HepG2 (cell line): ENCODE measurements around the gene RRBP1. TPM values are rescaled to one million over a fixed set of nuclear protein-coding genes. Genes with fewer than 3 reads are reported as not detected.

ENCODE experiments used
- ARHGAP35 ChIP-seq: sonication (generic); formaldehyde crosslinking; IDR thresholded peaks from 2 replicates; pipeline ENCODE4 v1.9.0; 2022; ENCODE audit warnings: mild to moderate bottlenecking, inconsistent platforms, moderate library complexity, missing genetic modification reagents, borderline replicate concordance
- CHD2 ChIP-seq: IDR thresholded peaks from 2 replicates; pipeline ENCODE4 v1.6.1; 2011; ENCODE audit warnings: low read depth, low read length, improper control_type of control experiment
- FOXA3 ChIP-seq: IDR thresholded peaks from 2 replicates; pipeline ENCODE4 v1.6.1; 2016; ENCODE audit warnings: missing genetic modification reagents, missing compliant biosample characterization
- HOXA7 ChIP-seq: sonication (generic); formaldehyde crosslinking; IDR thresholded peaks from 2 replicates; pipeline ENCODE4 v1.8.1; 2022; ENCODE audit warnings: mild to moderate bottlenecking, missing genetic modification reagents, moderate library complexity
- MAFK ChIP-seq, 2 experiments: IDR thresholded peaks in 1 of 2; conservative IDR thresholded peaks in 1 of 2; 2 replicates each; pipeline ENCODE4 v1.6.1; 2011; ENCODE audit warnings: improper control_type of control experiment in 2 of 2, low read length in 2 of 2
- PHF8 ChIP-seq: sonication (generic); formaldehyde crosslinking; IDR thresholded peaks from 2 replicates; pipeline ENCODE4 v1.5.0; 2020; ENCODE audit warnings: missing genetic modification reagents
- POLR2A ChIP-seq, 2 experiments: IDR thresholded peaks; 2 replicates each; pipeline ENCODE4 v1.6.1; 2011; ENCODE audit warnings: low read depth in 2 of 2, low read length in 2 of 2, mild to moderate bottlenecking in 1 of 2, moderate library complexity in 1 of 2; ENCODE audit not compliant: insufficient read depth in 1 of 2
- SRSF4 ChIP-seq: fragments of 200-400 bp; formaldehyde crosslinking; IDR thresholded peaks from one replicate; pipeline ENCODE4 v1.6.1; 2018; ENCODE audit warnings: mild to moderate bottlenecking, low read depth, low read length, moderate library complexity; ENCODE audit not compliant: poor library complexity, severe bottlenecking
- THAP11 ChIP-seq: IDR thresholded peaks from 2 replicates; pipeline ENCODE4 v1.6.1; 2016; ENCODE audit warnings: missing biosample characterization, missing genetic modification reagents
- ZBTB10 ChIP-seq: sonication (generic); formaldehyde crosslinking; IDR thresholded peaks from 2 replicates; pipeline ENCODE4 v1.4.0; 2020; ENCODE audit warnings: missing genetic modification reagents, borderline replicate concordance
- ZBTB49 ChIP-seq: sonication (generic); formaldehyde crosslinking; IDR thresholded peaks from 2 replicates; pipeline ENCODE4 v1.4.0; 2020; ENCODE audit warnings: missing genetic modification reagents, borderline replicate concordance
- ZFP37 ChIP-seq: sonication (generic); formaldehyde crosslinking; IDR thresholded peaks from 2 replicates; pipeline ENCODE4 v1.4.0; 2020; ENCODE audit warnings: missing genetic modification reagents, borderline replicate concordance
- ZNF296 ChIP-seq: sonication (generic); formaldehyde crosslinking; conservative IDR thresholded peaks from 2 replicates; pipeline ENCODE4 v1.5.0; 2020; ENCODE audit warnings: mild to moderate bottlenecking, missing genetic modification reagents
- ZNF740 ChIP-seq: sonication (generic); formaldehyde crosslinking; IDR thresholded peaks from 2 replicates; pipeline ENCODE4 v1.4.0; 2020; ENCODE audit warnings: missing genetic modification reagents
- ZNF839 ChIP-seq: sonication (generic); formaldehyde crosslinking; IDR thresholded peaks from 2 replicates; pipeline ENCODE4 v1.4.0; 2020; ENCODE audit warnings: missing genetic modification reagents, mild to moderate bottlenecking, borderline replicate concordance
- ZSCAN21 ChIP-seq: sonication (generic); formaldehyde crosslinking; IDR thresholded peaks from 2 replicates; pipeline ENCODE4 v1.8.0; 2022; ENCODE audit warnings: mild to moderate bottlenecking, missing genetic modification reagents, moderate library complexity, borderline replicate concordance
- polyA plus RNA-seq, 8 experiments: library from polyadenylated mRNA; depleted of rRNA in 3 of 8; stranded (reverse) in 7 of 8; unstranded in 1 of 8; fragments of >200 nt; fragmentation: Illumina TruSeq in 4 of 8; extraction: Trizol in 4 of 8; gene quantifications; 2 replicates each; pipeline versions ENCODE4 v1.2.1 to v1.2.3, GENCODE V29; 2011 to 2016; ENCODE audit warnings: low read depth in 4 of 8, missing spikeins in 1 of 8, mixed read lengths in 1 of 8; ENCODE audit not compliant: insufficient read depth in 1 of 8
- total RNA-seq, 5 experiments: library from RNA; depleted of rRNA; stranded (reverse); fragments of >200 nt; fragmentation: Illumina TruSeq; extraction: Trizol; gene quantifications; 2 replicates each; pipeline ENCODE4 v1.2.3, GENCODE V29; 2016; ENCODE audit warnings: low read depth in 1 of 5
- TF ChIP-seq, protein P1 (sequence below): sonication (generic); formaldehyde crosslinking; IDR thresholded peaks from 2 replicates; pipeline ENCODE4 v1.4.0; 2020; ENCODE audit warnings: missing genetic modification reagents; ENCODE audit errors: not compliant biosample characterization
- TF ChIP-seq, protein P2 (sequence below): sonication (generic); formaldehyde crosslinking; IDR thresholded peaks from 2 replicates; pipeline ENCODE4 v1.5.0; 2020; ENCODE audit warnings: missing genetic modification reagents

The RRBP1 gene
- total and polyA plus RNA-seq, 2 of the 13 experiments (the other 11 are each of a cell fraction or from before 2014, with no cell fraction given) = 150 to 222 TPM

DNA sequence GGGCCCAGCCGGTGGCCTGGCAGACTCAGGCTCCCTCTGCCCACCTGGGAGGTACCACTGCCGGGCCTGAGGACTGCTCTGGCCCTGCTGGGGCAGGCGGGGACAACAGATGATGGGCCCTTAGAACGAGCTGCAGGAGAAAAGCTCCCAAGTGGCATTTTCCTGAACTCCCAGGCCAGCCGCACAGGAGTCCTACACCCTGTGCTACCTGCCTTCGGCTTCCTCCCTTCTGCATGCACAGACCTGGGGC is 70.8 kb downstream of the RRBP1 start (continued):
- TF ChIP-seq, protein P1, sequence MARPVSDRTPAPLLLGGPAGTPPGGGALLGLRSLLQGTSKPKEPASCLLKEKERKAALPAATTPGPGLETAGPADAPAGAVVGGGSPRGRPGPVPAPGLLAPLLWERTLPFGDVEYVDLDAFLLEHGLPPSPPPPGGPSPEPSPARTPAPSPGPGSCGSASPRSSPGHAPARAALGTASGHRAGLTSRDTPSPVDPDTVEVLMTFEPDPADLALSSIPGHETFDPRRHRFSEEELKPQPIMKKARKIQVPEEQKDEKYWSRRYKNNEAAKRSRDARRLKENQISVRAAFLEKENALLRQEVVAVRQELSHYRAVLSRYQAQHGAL = no peak
- TF ChIP-seq MAFK (conservative IDR thresholded peaks at IDR 0.05 in 1 of 2, IDR thresholded peaks at IDR 0.05 in 1 of 2; ENCODE audit: low read length in 2 of 2) = no peak
- TF ChIP-seq FOXA3 (CRISPR knock-in tag) = no peak
- no peak for TF ChIP-seq POLR2A (IDR thresholded peaks at IDR 0.05; ENCODE audit: insufficient read depth in 1 of 2, low read depth in 2 of 2, low read length in 2 of 2)
- peak; percentile 24; the same call in 1 of the 2 replicates for TF ChIP-seq PHF8 (CRISPR knock-in tag)
- no peak for TF ChIP-seq ZFP37
- TF ChIP-seq, protein P2, sequence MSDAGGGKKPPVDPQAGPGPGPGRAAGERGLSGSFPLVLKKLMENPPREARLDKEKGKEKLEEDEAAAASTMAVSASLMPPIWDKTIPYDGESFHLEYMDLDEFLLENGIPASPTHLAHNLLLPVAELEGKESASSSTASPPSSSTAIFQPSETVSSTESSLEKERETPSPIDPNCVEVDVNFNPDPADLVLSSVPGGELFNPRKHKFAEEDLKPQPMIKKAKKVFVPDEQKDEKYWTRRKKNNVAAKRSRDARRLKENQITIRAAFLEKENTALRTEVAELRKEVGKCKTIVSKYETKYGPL (CRISPR knock-in tag) = no peak
- TF ChIP-seq HOXA7 (CRISPR knock-in tag) = 0 out of 2 replicates have a peak, but pooled peaks have one; percentile 63
- no peak for TF ChIP-seq ARHGAP35
- TF ChIP-seq ZSCAN21 (CRISPR knock-in tag) = 0 out of 2 replicates have a peak, but pooled peaks have one; percentile 48
- TF ChIP-seq CHD2 = no peak
- no peak for TF ChIP-seq ZNF740 (CRISPR knock-in tag)
- TF ChIP-seq ZNF839 = no peak
- TF ChIP-seq ZBTB49 = no peak
- no peak for TF ChIP-seq SRSF4
- no peak for TF ChIP-seq ZNF296 (CRISPR knock-in tag)
- no peak for TF ChIP-seq THAP11 (CRISPR knock-in tag)
- TF ChIP-seq ZBTB10 (CRISPR knock-in tag) = no peak
